ENCODE results near the gene NUMA1. TPM values are rescaled to one million over a fixed set of nuclear protein-coding genes. Genes with fewer than 3 reads are reported as not detected.
A peak's percentile ranks its signal among the peaks of the same experiment; 100 is the strongest.

The NUMA1 gene
- total and polyA plus RNA-seq, 9 of the 15 experiments (the other 6 are each of a cell fraction or from before 2014, with no cell fraction given): 4.1 to 104 (median 51.2) TPM

GRCh38 chr11:72116019-72116755 lies 35.8 kb upstream of the NUMA1 start (continued):
- peak; percentile 66; the same call in 1 of the 2 replicates for TF ChIP-seq CREB3 (tag; conservative IDR thresholded peaks at IDR 0.05; ENCODE audit: low read depth)
- TF ChIP-seq E2F6 (IDR thresholded peaks at IDR 0.05; ENCODE audit: borderline replicate concordance in 1 of 2, extremely low read depth in 1 of 2, insufficient read depth in 1 of 2, insufficient read length in 1 of 2, low read depth in 1 of 2, low read length in 1 of 2, poor library complexity in 1 of 2, severe bottlenecking in 1 of 2): no peak
- TF ChIP-seq L3MBTL2 (IDR thresholded peaks at IDR 0.05): peak; percentile 10; the same call in 1 of the 2 replicates
- no peak for TF ChIP-seq NFE2L1 (tag; IDR thresholded peaks at IDR 0.05; ENCODE audit: borderline replicate concordance, low read depth)
- TF ChIP-seq ZNF133 (CRISPR knock-in tag; IDR thresholded peaks at IDR 0.05): no peak
- no peak for TF ChIP-seq TGIF2 (CRISPR knock-in tag; IDR thresholded peaks at IDR 0.05)
- TF ChIP-seq ELK3 (CRISPR knock-in tag; IDR thresholded peaks at IDR 0.05): no peak
- TF ChIP-seq TEAD4 (IDR thresholded peaks at IDR 0.05; ENCODE audit: low read length): no peak
- TF ChIP-seq TEAD4 (CRISPR knock-in tag; IDR thresholded peaks at IDR 0.05; ENCODE audit: borderline replicate concordance): no peak
- TF ChIP-seq ZNF316 (IDR thresholded peaks at IDR 0.05): no peak
- no peak for TF ChIP-seq ZBED1 (IDR thresholded peaks at IDR 0.05)
- no peak for TF ChIP-seq NELFE (IDR thresholded peaks at IDR 0.05; ENCODE audit: insufficient read depth, insufficient read length)
- TF ChIP-seq ZNF764 (CRISPR knock-in tag; IDR thresholded peaks at IDR 0.05; ENCODE audit: low read depth): no peak
- peak; percentile 81 for TF ChIP-seq TAF7 (tag; IDR thresholded peaks at IDR 0.05)
- TF ChIP-seq MEIS2 (IDR thresholded peaks at IDR 0.05; ENCODE audit: partially characterized antibody): no peak
- no peak for TF ChIP-seq ZSCAN32 (CRISPR knock-in tag; IDR thresholded peaks at IDR 0.05)
- no peak for TF ChIP-seq HDAC8 (tag; IDR thresholded peaks at IDR 0.05)
- TF ChIP-seq YBX1 (IDR thresholded peaks at IDR 0.05): no peak
- TF ChIP-seq CBX3 (IDR thresholded peaks at IDR 0.05; ENCODE audit: borderline replicate concordance in 1 of 2, low read length in 2 of 2): no peak
- no peak for TF ChIP-seq ARID1B (IDR thresholded peaks at IDR 0.05)
- TF ChIP-seq ZNF584 (CRISPR knock-in tag; IDR thresholded peaks at IDR 0.05; ENCODE audit: low read depth): no peak
- peak; percentile 36; the same call in 1 of the 2 replicates for TF ChIP-seq ZNF592 (IDR thresholded peaks at IDR 0.05)

Measured in K562 (cell line).